ENCODE data around the gene SEMA4D. TPM values are rescaled to one million over a fixed set of nuclear protein-coding genes. Genes with fewer than 3 reads are reported as not detected.
A peak's percentile ranks its signal among the peaks of the same experiment; 100 is the strongest.

The SEMA4D gene
- total RNA-seq, 3 donors from 2014 or later (not counting 1 experiment from before 2014, with no cell fraction given) = 354 to 448 (median 420) TPM

DNA sequence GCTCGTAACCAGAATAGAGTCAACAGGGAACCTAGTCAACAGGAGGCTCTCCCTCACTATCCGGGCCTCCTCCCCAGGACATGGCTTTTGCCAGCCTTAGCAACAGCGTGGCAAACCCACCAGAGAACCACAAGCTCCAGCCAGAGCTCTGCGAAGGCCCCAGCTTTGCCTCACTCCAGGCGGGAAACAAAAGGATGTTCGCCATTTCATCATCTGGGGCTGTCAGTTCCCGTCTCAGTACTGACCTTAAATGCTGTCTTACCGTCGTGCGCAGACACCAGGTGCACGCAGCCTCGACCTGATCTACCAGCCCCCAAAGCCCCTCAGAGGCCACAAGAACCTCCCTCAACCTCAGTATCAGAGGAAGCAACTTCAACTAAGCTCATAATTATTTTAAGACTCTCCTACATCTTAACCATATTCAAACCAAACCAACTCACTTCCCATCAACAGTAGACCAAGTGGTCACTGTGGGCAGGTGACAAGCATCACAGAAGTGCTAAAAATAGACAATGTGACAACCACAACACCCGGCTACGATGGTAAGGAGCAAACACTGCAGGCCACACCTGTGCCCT, 71.4 kb downstream of the SEMA4D start:
- H3K36me3 Mint-ChIP-seq = no peaks in the 10 kb centered on the region
- H3K27ac ChIP-seq (ENCODE audit: low read length) = peak overlapping the region; percentile 75
- peak overlapping the region; percentile 71 for H3K4me3 Mint-ChIP-seq
- TF ChIP-seq, protein P1, sequence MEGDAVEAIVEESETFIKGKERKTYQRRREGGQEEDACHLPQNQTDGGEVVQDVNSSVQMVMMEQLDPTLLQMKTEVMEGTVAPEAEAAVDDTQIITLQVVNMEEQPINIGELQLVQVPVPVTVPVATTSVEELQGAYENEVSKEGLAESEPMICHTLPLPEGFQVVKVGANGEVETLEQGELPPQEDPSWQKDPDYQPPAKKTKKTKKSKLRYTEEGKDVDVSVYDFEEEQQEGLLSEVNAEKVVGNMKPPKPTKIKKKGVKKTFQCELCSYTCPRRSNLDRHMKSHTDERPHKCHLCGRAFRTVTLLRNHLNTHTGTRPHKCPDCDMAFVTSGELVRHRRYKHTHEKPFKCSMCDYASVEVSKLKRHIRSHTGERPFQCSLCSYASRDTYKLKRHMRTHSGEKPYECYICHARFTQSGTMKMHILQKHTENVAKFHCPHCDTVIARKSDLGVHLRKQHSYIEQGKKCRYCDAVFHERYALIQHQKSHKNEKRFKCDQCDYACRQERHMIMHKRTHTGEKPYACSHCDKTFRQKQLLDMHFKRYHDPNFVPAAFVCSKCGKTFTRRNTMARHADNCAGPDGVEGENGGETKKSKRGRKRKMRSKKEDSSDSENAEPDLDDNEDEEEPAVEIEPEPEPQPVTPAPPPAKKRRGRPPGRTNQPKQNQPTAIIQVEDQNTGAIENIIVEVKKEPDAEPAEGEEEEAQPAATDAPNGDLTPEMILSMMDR (IDR thresholded peaks at IDR 0.05) = no peak
- H3K4me3 ChIP-seq (ENCODE audit: low read length) = no peak overlapping the region
- no peaks in the 10 kb centered on the region for H3K36me3 ChIP-seq (ENCODE audit: control insufficient read depth, insufficient read depth, low read length)
- H3K4me1 Mint-ChIP-seq = peaks cover 74 to 83% of the 10 kb centered on the region in 2 donors
- H3K4me1 ChIP-seq (ENCODE audit: control insufficient read depth, insufficient read depth, low read length) = peaks cover 91% of the 10 kb centered on the region
- H3K27me3 Mint-ChIP-seq (ENCODE audit: low read depth in 2 of 2) = no peaks in the 10 kb centered on the region
- DNase-seq = peak in 1 of 2 donors; percentile 63
- intact Hi-C loops (cut with micrococcal nuclease) = loop anchor here (1.0 to 10.0 kb wide), 5 partner anchors 18 to 96 kb away; no protein-coding TSS in a partner anchor
- WGBS (ENCODE audit: insufficient coverage) = 3% methylated on average over 14 of the region's 14 CpGs
- H3K27me3 ChIP-seq (ENCODE audit: control insufficient read depth, insufficient read depth, low read length) = no peaks in the 10 kb centered on the region
- H3K9me3 Mint-ChIP-seq = no peaks in the 10 kb centered on the region
- ATAC-seq = peak; percentile 23 to 69 (median 56)
- H3K27ac Mint-ChIP-seq = peak overlapping the region; percentile 84 to 92
- no peaks in the 10 kb centered on the region for H3K9me3 ChIP-seq (ENCODE audit: control insufficient read depth, insufficient read depth, low read length)

DNA sequence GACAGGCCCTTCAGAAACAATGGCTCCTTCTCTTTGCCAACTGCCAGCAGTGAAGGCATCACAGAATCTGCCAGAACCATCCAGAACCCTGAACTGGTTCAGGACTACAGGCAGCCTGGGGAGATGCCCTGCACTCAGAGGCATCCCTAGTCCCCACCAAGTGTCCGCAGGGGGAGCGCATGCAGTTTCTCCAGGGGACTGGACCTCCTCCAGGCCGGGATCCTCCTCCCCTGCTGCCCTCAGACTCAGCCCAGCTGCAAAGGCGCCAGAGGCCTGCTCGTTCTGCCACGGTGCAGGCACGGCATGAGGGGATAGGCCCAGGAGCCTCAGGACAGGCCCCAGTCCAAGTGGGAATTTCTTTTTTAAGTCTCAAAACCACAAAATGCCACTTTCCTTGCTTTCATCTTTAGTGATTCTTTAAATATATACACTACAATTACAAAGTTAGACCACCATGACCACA, 72.0 kb downstream of the SEMA4D start:
- TF ChIP-seq, protein P1 (IDR thresholded peaks at IDR 0.05) = no peak
- Mint-ChIP-seq H3K4me1 (peaks cover 79 to 84% of the 10 kb centered on the region in 2 donors), H3K27me3 (ENCODE audit: low read depth in 2 of 2) (no peaks in the 10 kb centered on the region), H3K36me3 (no peaks in the 10 kb centered on the region), H3K4me3 (peak overlapping the region; percentile 71), H3K27ac (peak overlapping the region; percentile 84 to 92), H3K9me3 (no peaks in the 10 kb centered on the region)
- DNase-seq (no peak), ATAC-seq (no peak)
- intact Hi-C loops (cut with micrococcal nuclease) = loop anchor here (1.0 to 10.0 kb wide), 6 partner anchors 17 to 96 kb away; no protein-coding TSS in a partner anchor
- peak overlapping the region; percentile 75 for H3K27ac ChIP-seq (ENCODE audit: low read length)
- 42% methylated on average over 7 of the region's 7 CpGs for WGBS (ENCODE audit: insufficient coverage)
- H3K36me3 ChIP-seq (ENCODE audit: control insufficient read depth, insufficient read depth, low read length) = no peaks in the 10 kb centered on the region
- H3K4me1 ChIP-seq (ENCODE audit: control insufficient read depth, insufficient read depth, low read length) = peaks cover 92% of the 10 kb centered on the region
- no peaks in the 10 kb centered on the region for H3K9me3 ChIP-seq (ENCODE audit: control insufficient read depth, insufficient read depth, low read length)
- H3K27me3 ChIP-seq (ENCODE audit: control insufficient read depth, insufficient read depth, low read length) = no peaks in the 10 kb centered on the region
- H3K4me3 ChIP-seq (ENCODE audit: low read length) = no peak overlapping the region

DNA sequence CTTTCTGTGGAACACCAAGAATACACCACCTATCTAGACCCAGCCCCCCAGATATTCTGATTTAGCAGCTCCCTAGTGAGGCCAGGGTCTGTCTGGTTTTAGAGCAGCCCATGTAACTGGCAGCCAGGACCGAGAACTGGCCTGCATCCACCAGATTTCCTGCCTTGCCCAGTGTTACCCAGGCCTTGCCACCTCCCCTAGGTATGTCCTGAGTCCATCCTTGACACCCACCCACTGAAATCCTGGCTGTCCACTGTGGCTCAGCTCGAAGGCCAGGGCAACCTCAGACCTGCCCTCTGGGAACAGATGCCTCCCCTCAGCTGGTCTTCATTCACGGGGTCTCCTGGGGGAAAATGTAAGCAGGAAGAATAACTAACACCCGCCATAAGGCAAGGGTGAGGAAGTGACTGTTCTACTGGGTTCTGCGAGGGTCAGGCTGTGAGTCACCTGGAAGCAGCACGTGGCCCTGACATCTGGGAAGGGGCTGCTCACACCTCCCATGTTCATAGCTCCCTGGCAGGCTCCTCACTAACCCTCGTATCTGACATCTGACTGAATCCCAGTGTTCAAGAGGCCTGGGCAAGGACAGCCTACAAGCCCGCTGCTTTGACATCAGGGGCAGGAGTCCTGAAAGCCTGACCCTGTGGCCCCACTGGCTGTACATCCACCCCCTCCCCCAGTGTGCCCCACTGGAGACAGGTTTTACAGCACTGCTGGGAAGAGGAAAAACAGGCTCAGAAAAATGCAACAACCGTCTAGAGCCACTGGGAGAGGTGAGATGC, 72.7 kb downstream of the SEMA4D start:
- TF ChIP-seq, protein P1 (IDR thresholded peaks at IDR 0.05) = no peak
- Histone ChIP-seq H3K4me3 (ENCODE audit: low read length) (no peak overlapping the region), H3K4me1 (ENCODE audit: control insufficient read depth, insufficient read depth, low read length) (peaks cover 95% of the 10 kb centered on the region), H3K27ac (ENCODE audit: low read length) (peak overlapping the region; percentile 75), H3K27me3 (ENCODE audit: control insufficient read depth, insufficient read depth, low read length) (no peaks in the 10 kb centered on the region), H3K9me3 (ENCODE audit: control insufficient read depth, insufficient read depth, low read length) (no peaks in the 10 kb centered on the region), H3K36me3 (ENCODE audit: control insufficient read depth, insufficient read depth, low read length) (no peaks in the 10 kb centered on the region)
- Mint-ChIP-seq H3K4me1 (peaks cover 86 to 91% of the 10 kb centered on the region in 2 donors), H3K27ac (peak overlapping the region; percentile 84 to 92), H3K27me3 (ENCODE audit: low read depth in 2 of 2) (no peaks in the 10 kb centered on the region), H3K9me3 (no peaks in the 10 kb centered on the region), H3K36me3 (no peaks in the 10 kb centered on the region), H3K4me3 (no peak overlapping the region)
- WGBS (ENCODE audit: insufficient coverage) = 36% methylated on average over 9 of the region's 9 CpGs
- intact Hi-C loops (cut with micrococcal nuclease) = loop anchor here (2.0 to 10.0 kb wide), 3 partner anchors 16 to 50 kb away; no protein-coding TSS in a partner anchor
- no peak for ATAC-seq
- no peak for DNase-seq
